Stimulated activated CD8-positive, alpha-beta memory T cell treated with anti-CD3 and anti-CD28 coated beads, Interleukin-15, amount 100 ng/mL, for 48 hours (primary cell): ENCODE data around the gene SLC24A3.

Source experiments
- DNase-seq, 2 donors: peaks; one replicate each; pipeline ENCODE4 v3.0.0-alpha.2; 2020; ENCODE audit warnings: low read depth in 2 of 2

The SLC24A3 gene

DNA sequence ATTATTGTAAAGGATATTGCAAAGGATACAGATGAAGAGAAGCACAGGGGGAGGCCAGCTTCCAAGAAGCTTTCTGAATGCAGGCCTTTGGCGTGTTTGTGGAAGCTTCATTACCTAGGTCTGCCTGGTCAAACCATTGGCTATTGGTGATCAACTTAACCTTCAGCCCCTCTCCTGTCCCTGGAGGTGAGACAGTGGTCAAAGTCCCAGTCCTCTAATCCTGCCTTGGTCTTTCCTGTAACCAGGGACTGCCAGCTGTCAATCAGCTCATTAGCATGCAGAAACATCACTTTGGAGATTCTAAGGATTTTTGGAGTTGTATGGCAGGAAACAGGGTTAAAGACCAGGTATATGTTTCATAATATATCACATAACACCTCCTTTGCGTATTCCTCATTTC lies 558.6 kb downstream of the SLC24A3 start:
- DNase-seq, result no peak
